GM20431 (cell line): ENCODE measurements around the gene CIB2.

Experiments used
- in situ Hi-C: fragments of 300-500 bp; cut with MseI, MboI; formaldehyde crosslinking; loops from one replicate; pipeline ENCODE4 v1.15.0; 2020; ENCODE audit warnings: low sequenced_read_pairs; ENCODE audit not compliant: unreplicated experiment

CIB2 gene

DNA sequence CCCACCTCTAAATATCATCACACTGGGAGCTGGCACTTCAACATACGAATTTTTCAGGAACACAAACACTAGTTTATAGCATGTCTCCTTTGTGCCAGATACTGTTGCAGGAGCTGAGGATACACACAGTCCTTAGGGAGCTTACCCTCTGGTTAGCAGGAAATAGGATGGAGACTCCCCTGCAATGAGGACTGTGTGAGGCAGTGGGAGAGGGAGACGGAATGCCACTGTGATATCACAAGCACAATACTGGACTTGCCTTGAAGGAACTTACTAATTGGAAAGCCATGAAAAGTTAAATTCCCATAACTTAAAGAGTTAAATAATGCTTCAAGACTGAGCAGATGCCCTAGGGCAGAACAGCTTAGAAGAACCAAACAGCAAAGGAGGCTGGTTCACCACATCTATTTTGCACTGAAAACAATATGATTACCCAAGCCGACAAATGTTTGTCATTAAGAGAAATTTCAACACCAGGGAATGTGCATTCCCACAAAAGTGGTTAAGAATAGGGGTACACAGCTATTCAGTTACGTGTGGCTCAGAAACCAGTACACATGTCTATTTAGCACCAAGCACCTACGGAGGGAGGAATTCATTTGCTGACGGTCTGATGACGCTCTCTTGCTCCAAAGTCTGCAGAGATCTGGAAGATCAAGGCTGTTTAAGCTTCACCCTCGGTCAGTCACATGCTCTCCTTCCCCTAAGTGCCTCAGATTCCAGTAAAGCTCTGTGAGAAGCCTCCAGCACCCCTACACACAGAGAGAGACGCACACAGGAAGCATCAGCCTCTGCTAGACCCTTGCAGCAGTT is 59.0 kb downstream of the CIB2 start:
- in situ Hi-C loops: no loop called here

DNA sequence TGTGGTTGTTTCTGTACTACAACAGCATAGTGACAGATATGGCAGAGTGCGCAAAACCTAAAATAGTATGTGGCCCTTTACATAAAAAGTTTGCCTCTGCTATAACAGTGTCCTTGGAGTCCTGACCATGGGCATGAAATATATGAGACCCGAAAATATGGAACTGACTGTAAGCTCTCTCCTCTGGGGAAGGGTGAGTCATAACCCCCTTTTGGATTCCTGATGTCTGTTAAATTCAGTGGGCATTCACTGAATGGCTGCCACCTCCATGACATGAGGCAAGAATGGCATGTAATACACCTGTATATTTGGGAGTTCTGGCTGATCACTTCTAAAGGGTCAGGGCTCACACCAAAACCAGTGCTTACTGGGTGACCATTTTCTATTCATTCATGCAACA is 59.9 kb downstream of the CIB2 start:
- in situ Hi-C loops: no loop called here

DNA sequence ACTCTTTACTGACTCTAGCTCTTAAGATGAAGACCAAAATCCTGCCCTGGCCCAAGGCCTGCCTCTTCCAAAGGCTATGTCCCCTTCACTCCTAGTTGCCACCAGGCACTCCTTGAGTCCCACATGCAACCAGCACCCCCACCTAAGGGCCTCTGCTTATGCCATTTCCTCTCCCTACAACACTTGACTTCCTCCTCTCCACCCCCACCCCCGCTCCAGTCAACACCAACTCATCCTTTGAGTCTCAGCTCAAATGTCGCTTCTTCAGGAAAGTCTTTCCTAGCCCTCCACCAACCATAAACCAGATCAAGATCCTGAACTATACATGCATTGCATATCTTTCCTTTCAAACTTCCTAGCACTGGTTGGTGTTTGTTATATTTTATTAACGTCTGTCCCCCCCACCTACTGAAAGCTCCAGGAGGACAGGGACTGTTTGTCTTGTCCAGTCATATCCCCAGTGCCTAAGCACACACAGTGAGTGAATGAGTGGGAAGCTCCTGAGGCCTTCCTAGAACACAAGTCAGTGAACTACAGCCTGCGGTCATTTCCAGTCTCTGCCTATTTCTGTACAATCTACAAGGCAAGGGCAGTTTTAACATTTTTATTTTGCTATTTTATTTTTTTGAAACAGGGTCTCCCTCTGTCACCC is 61.1 kb downstream of the CIB2 start:
- in situ Hi-C loops: no loop called here

DNA sequence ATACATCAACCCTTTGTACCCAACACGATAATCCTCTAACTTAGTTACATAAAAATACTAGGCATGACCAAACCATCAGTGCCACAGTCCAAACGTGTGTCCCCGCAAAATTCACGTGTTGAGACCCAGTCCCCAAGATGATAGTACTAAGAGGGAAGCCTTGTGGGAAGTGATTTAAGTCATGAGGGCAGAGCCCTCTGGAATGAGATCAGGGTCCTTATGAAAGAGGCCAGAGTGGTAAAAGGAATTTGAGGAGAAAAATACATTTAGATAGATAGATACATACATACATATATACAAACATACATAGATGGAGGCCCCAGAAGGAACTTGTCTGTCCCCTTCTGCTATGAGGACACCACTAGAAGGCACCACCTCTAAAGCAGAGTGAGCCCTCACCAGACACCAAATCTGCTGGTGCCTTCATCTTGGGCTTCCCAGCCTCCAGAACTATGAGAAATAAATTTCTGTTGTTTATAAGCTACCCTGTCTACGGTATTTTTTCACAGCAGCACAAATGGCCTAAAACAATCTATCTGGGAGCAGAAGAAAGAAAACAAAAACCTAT is 61.7 kb downstream of the CIB2 start:
- in situ Hi-C loops: no loop called here

DNA sequence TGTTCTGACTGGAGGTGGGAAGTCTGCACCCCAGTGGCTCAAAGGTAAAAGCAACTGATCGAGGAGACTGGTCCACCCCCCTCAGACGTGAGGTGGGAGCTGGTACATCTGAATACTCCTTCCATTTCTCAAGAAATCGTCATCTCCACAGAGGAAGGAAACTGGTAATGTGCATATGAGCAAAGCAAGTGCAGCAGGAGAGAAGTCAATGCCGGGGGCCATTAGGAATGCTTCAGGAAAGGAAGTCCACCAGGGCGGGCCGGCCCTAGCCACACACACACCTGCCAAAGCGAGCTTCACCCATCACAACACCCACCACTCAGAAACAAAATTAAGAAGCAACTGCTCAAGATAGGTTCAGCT is 62.2 kb downstream of the CIB2 start:
- in situ Hi-C loops: no loop called here

DNA sequence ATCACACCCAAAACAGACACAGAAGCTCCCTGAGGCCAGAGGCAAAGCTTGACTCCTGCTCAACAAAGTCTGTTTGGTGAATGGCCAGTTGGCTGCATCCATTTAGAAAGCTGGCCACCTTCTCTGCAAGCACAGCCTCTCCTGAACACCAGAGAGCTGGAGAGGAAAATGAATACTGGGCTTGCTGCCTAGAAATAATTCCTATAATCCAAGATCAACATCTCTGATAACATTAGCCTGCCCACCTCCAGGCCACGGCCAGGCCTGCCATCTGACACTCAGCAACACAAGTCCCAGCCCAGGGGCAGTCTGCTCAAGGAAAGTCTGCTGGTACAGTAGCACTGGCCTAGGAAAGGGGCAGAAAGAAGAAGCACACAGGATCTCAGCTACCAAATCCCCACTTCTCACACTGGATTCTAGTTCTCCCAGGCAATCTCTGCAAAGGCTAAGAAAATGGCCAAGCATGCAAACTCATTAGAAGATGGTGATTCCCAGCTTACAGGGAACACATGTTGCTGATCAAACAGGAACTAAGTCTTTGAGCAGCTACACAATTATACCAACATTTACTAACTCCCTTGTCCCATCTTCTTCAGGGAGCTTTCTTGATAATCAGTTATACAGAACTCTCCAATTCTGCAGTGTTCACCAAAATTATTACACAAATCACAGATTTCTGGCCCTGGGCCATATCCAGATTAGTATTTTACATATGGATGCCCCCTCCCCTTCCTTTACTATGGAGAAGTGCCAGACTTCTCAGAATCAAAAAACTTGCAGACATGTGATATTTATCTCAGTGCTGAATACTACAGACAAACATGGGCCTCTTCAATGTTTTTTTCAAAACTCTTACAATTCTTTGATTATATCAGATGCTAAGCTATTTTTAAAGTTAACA is 63.7 kb downstream of the CIB2 start:
- in situ Hi-C loops: no loop called here

DNA sequence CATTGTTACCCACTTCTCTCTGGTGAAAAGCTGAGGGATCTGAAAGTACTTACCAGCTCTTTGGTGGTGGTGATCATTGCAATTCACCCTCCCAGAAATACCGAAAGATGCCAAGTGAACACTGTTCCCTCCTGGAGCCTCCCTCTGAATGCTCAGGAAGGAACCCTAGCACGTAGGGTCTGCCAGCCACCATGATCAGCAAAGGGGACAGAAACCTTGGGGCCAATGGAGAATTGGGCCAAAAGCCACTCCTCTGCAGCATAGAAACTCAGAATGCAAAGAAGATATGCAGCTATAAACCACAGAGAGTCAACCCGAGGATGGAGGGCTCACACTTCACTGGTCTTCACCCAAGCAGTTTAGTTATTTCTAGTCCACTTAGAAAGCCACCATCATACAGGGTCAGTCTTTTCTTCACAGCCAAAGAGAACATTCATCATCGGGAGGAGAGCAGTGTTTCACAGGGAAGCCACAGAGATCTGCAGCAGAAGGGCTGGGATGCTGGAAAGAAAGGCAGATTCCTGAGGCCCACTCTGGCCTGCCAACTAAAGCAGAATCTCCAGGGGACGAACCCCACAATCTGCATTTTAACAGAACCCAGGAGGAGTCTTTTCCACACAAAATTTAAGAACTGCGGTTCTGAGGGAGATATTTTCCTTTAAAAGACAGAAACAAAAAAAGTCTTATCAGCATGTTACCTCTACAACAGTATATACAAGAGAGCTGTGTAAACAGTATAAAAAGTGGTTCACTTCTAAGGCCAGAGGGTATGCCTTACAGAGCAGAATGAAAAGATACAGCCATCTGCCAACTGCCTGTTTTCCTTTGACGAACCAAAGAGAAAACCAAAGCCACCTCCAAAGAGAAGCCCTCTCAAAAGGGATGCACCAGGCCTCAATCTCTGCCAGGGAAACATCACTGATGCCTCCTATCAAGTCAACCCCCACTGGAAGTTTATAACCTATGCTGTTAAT is 65.0 kb downstream of the CIB2 start:
- in situ Hi-C loops: no loop called here

DNA sequence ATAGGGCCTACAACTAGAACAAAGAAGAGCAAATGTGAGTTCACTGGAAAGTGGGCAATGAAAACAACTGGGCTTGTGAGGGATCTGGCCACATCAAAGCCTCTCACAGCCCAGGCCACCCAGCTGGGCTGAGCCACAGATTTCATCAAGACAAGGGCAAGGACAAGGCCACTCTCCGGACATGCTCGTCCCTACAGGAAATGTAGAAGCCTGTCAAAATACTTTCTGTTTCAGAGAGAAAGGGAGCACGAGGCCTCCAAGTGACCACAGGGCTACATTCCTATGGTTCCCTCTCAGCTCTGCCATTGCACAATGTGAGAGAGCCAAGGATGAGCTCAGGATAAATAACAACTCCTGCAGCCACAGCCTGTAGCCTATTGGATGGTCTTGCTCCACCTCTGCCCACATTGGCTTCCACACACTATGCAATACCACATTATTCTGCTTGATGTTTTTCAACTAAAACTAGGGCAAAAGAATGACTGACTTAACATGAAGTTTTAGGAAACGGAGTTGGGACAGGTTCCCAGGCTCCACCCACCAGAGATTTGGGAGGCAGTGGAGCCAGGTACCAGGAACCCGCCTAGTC is 65.9 kb downstream of the CIB2 start:
- in situ Hi-C loops: no loop called here

DNA sequence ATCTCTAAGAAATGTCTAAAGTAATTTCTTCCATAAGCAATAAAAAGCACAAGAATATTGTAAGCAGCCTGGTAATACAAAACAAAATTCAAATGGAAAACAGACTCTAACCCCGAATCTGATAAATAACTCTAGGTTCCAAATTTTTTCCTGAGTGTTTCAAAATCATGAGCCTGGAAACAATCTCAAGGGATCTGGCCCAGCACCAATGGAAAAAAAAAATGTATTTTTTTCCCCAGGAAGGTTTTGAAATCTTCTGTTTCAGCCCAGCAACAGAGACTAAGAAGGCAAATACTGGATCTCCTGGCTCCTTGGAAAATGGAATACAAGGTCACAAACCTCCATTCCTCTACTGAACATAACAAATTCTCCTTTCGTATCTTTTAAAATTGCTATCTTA is 66.7 kb downstream of the CIB2 start:
- in situ Hi-C loops: no loop called here

DNA sequence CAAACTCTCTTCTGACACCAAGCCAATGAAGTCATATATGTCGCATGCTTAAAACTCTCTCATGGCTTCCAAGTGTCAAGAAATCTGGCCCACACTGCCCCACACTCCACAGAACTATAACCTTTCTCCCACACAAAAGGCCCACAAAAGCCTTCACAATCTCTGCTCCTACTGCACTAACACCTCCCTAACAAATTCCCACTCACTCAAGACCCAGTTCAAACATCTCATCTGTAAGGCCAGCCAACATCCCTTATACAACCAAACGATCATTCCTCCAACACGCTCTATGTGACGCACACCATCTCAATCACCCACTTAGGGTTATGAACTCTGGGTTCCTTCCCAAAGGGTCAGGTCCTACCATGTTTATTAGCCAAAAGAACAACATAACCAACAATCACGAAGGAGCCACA is 67.3 kb downstream of the CIB2 start:
- in situ Hi-C loops: no loop called here

DNA sequence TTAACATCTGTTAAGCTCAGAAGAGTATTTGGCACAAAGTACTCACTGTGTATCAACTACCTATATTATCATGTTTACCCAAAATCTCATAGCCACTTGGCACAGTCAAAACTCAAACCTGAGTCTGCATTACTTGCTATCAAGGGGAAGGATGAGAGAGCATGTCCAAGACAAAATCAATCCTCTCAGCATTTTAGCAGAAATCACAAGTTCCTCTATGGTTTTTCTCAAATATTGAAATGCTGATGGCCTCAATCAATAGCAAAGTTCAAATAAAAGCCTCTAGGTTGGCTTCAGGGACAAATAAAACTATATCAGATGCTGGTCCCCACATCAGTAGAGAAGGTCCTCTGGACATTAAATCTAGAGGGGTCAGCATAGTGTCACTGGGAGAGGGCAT is 68.0 kb downstream of the CIB2 start:
- in situ Hi-C loops: no loop called here

DNA sequence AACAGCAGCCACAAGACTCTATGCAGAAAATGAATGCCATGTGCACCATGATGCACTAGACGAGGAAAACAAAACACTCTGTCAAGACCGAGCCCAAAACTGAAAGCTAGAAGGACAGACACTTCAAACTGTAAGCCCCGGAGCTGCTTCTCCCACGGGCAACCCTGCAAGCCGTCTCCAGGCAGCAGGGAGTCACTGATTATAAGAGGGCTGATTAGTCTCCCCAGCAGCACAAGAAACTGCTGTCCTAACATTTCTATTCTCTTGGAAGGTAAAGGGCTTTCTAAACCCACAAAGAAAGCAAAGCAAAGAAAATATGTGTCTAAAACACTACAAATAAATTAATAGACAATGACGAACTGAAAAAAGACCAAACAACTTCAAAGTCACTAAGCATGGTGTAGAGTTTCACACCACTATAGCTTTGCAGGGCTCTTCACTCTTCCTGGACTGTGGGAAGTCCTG is 69.2 kb downstream of the CIB2 start:
- in situ Hi-C loops: no loop called here

DNA sequence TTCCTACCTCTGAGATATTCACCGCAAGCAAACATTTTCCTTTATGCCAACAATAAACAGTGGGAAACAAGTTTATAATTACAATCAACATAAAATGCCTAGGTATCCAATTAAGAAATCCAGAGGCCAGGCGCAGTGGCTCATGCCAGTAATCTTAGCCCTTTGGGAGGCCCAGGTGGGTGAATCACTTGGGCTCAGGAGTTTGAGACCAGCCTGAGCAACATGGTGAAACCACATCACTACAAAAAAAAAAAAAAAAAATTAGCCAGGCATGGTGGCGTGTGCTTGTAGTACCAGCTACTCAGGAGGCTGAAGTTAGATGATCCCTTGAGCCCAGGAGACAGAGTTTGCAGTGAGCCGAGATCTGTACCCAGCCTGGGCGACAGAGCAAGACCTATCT is 71.0 kb downstream of the CIB2 start:
- in situ Hi-C loops: no loop called here

DNA sequence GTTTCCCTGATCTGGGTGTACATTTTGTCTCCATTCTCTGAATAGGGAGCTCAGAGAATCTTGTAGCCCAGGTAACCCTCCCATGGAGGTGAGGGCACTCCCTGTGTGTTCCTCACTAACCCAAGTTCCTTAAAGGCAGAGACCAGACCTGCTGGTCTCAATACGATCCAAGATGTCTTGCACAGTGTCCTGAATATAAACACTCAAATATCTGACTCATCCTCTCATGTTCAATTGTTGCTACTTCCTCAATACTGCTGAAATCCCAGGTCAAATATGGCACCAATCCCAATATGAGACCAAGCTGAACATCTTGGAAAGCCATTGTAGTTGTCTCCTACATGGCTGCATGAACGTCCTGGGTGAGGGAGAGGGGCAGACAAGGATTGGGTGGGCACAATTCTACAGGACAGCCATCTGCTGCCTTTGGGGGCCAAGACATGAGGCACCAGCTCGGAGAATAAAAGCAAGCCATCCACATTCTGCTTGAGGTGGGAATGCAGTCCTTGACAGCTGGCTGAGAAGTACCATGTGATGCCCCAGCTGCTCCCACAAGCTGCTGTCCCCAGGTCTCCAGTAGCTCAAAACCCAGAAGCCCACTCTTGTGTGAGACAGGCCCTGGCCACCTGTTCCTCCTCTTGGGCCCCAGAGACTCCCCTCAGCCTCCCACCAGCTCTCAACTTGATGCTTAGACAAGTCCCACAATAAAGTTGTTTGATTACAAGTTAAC is 72.0 kb downstream of the CIB2 start:
- in situ Hi-C loops: no loop called here

DNA sequence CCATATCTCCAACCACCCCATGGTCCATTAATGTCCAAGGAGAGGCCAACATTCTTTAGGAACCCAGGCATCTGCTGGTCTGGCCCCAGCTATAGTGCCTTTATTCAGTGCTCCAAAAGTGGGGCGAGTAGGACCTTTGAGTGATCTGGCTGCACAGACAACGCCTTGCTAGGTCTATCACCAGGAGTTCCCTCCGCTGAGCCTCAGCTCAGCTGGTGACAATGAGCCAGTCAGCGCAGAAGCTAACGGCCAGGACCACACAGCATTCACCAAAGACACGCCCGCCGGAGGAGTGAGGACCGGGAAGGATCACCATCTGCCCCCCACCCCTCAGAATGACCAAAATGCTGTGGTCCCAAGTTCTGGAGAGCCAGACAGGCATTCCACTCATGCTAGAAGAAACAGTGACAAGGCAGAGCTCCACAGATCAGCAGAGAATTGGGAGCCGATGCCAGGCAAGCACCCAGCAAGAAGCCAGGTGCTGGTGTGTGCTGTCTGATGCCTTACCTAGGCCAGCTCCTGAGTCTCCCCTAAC is 72.8 kb downstream of the CIB2 start:
- in situ Hi-C loops: no loop called here

DNA sequence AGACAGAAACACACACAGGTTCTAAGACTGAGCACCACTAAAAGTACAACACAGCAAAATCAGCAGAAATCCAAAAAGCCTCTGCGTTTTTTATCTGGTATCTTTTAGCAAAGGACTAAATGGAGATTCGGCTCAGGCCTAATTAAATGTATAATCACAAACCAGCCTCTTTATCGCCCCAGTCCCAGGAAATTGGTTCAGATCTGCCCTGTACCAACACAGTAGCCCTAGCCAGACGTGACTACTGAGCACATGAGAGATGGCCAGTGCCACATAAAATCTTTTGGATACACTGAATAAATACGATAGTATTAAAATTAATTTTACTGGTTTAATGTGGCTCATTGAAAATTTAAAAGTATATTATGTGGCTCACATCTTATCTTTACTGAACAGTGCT is 73.4 kb downstream of the CIB2 start:
- in situ Hi-C loops: no loop called here

DNA sequence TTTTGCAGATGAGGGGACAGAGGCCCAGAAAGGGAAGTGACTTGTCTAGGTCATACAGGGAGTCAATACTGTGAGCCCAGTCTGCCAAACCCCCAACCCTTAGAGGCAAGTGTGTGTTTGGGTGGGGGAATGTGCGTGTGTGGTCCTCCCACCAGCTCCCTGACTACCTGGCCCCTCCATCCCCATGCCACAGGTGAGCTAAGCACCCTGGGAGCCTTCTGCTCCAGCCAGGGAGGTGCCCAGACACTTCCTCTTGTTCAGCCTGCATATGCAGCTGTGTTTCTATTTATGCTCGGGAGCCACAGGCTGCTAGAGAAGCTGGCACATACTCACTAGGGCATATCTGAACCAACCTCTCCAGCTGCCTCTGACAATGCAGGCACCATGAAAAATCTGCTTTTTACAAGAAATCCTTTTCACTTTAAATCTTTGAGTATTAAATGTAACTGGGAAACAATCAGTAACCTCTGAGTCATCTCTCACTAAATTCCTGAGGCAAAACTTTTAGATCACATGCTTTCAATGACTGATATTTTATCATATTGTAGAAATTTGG is 74.5 kb downstream of the CIB2 start:
- in situ Hi-C loops: no loop called here
